Astrocyte (in vitro differentiated cells and primary cell): Measurements from ENCODE around the gene CEP131. TPM values are rescaled to one million over a fixed set of nuclear protein-coding genes. Genes with fewer than 3 reads are reported as not detected.
A peak's percentile ranks its signal among the peaks of the same experiment; 100 is the strongest.

Source experiments
- DNase-seq: peaks from one replicate; pipeline ENCODE4 v3.0.0-alpha.2; 2010; ENCODE audit warnings: low read depth
- FAIRE-seq: peaks from 2 replicates; lab custom pipeline; 2011; peaks lifted over from hg19 to GRCh38; lab: Jason Lieb, UNC
- H2AFZ ChIP-seq: 2 replicates; pipeline ENCODE4 v1.6.0; 2012; ENCODE audit warnings: low read depth, low read length, inconsistent platforms
- H3K27ac ChIP-seq: 2 replicates; pipeline ENCODE4 v1.5.1; 2011; ENCODE audit warnings: low read depth, low read length, inconsistent platforms
- H3K27me3 ChIP-seq: 2 replicates; pipeline ENCODE4 v1.6.0; 2011; ENCODE audit warnings: low read length, inconsistent platforms; ENCODE audit not compliant: insufficient read depth
- H3K36me3 ChIP-seq: 2 replicates; pipeline ENCODE4 v1.5.1; 2011; ENCODE audit warnings: low read length, inconsistent platforms; ENCODE audit not compliant: insufficient read depth
- H3K4me1 ChIP-seq: 2 replicates; pipeline ENCODE4 v1.5.1; 2011; ENCODE audit warnings: low read length, inconsistent platforms; ENCODE audit not compliant: insufficient read depth
- H3K4me2 ChIP-seq: 2 replicates; pipeline ENCODE4 v1.6.0; 2012; ENCODE audit warnings: low read length, inconsistent platforms
- H3K4me3 ChIP-seq: 2 replicates; pipeline ENCODE4 v1.5.1; 2011; ENCODE audit warnings: low read depth, mild to moderate bottlenecking, low read length, inconsistent platforms; ENCODE audit not compliant: insufficient read depth
- H3K79me2 ChIP-seq: 2 replicates; pipeline ENCODE4 v1.6.0; 2012; ENCODE audit warnings: mild to moderate bottlenecking, low read length, inconsistent platforms; ENCODE audit not compliant: insufficient read depth
- H3K9ac ChIP-seq: 2 replicates; pipeline ENCODE4 v1.6.0; 2012; ENCODE audit warnings: mild to moderate bottlenecking, low read length, inconsistent platforms
- H3K9me3 ChIP-seq: 2 replicates; pipeline ENCODE4 v1.5.1; 2012; ENCODE audit warnings: low read depth, mild to moderate bottlenecking, low read length, inconsistent platforms; ENCODE audit not compliant: insufficient read depth
- H4K20me1 ChIP-seq: 2 replicates; pipeline ENCODE4 v1.6.0; 2012; ENCODE audit warnings: low read length, inconsistent platforms; ENCODE audit not compliant: insufficient read depth
- H3K27ac Mint-ChIP-seq: one replicate; pipeline ENCODE4 v1.8.0; 2021; ENCODE audit warnings: mild to moderate bottlenecking, mixed read lengths; ENCODE audit not compliant: unreplicated experiment
- H3K27me3 Mint-ChIP-seq: one replicate; pipeline ENCODE4 v1.8.0; 2021; ENCODE audit warnings: low read depth, mixed read lengths; ENCODE audit not compliant: unreplicated experiment
- H3K36me3 Mint-ChIP-seq: one replicate; pipeline ENCODE4 v1.8.0; 2021; ENCODE audit warnings: low read depth, mixed read lengths; ENCODE audit not compliant: unreplicated experiment
- H3K4me1 Mint-ChIP-seq: one replicate; pipeline ENCODE4 v1.8.0; 2021; ENCODE audit warnings: low read depth, mixed read lengths; ENCODE audit not compliant: unreplicated experiment
- H3K4me3 Mint-ChIP-seq: one replicate; pipeline ENCODE4 v1.8.0; 2021; ENCODE audit warnings: mild to moderate bottlenecking, moderate library complexity, mixed read lengths; ENCODE audit not compliant: unreplicated experiment
- H3K9me3 Mint-ChIP-seq: one replicate; pipeline ENCODE4 v1.8.0; 2021; ENCODE audit warnings: mild to moderate bottlenecking, mixed read lengths; ENCODE audit not compliant: unreplicated experiment
- CTCF ChIP-seq: IDR thresholded peaks from 2 replicates; pipeline ENCODE4 v1.5.1; 2011; ENCODE audit warnings: low read depth, mild to moderate bottlenecking, inconsistent platforms, low read length, moderate library complexity; ENCODE audit not compliant: insufficient read depth
- EZH2 ChIP-seq: IDR thresholded peaks from 2 replicates; pipeline ENCODE4 v1.6.1; 2012; ENCODE audit warnings: mild to moderate bottlenecking, low read length, inconsistent platforms; ENCODE audit not compliant: insufficient read depth
- total RNA-seq: library from RNA; stranded (reverse); gene quantifications from 2 replicates; pipeline ENCODE4 v1.2.1, GENCODE V29; 2021

The CEP131 gene
- total RNA-seq, 1 donor from 2014 or later, result 5.8 TPM

- no peaks in the 10 kb centered on the region for H3K79me2 ChIP-seq
- FAIRE-seq, result no peak
- H3K9ac ChIP-seq, result no peak overlapping the region
- H3K36me3 ChIP-seq, result no peaks in the 10 kb centered on the region
- H4K20me1 ChIP-seq, result no peaks in the 10 kb centered on the region
- no peak overlapping the region for H3K4me3 ChIP-seq
- Mint-ChIP-seq H3K4me1 (no peaks in the 10 kb centered on the region), H3K36me3 (no peaks in the 10 kb centered on the region), H3K27me3 (peaks cover 24% of the 10 kb centered on the region), H3K27ac (no peak overlapping the region), H3K4me3 (no peak overlapping the region), H3K9me3 (no peaks in the 10 kb centered on the region)
- TF ChIP-seq CTCF (no peak), EZH2 (no peak)
- H3K4me2 ChIP-seq, result no peak overlapping the region
- H3K4me1 ChIP-seq, result no peaks in the 10 kb centered on the region
- no peak overlapping the region for H2AFZ ChIP-seq
- no peak for DNase-seq
- H3K9me3 ChIP-seq, result no peaks in the 10 kb centered on the region
- no peak overlapping the region for H3K27ac ChIP-seq
- peaks cover 2% of the 10 kb centered on the region for H3K27me3 ChIP-seq
Observed at GRCh38 chr17:81157848-81158687, 64.7 kb downstream of the CEP131 start.

- Histone ChIP-seq H3K27me3 (peaks cover 2% of the 10 kb centered on the region), H3K36me3 (no peaks in the 10 kb centered on the region), H4K20me1 (no peaks in the 10 kb centered on the region), H3K79me2 (no peaks in the 10 kb centered on the region), H3K4me3 (no peak overlapping the region), H2AFZ (no peak overlapping the region), H3K27ac (no peak overlapping the region), H3K9me3 (no peaks in the 10 kb centered on the region), H3K9ac (no peak overlapping the region), H3K4me1 (no peaks in the 10 kb centered on the region), H3K4me2 (no peak overlapping the region)
- no peak for TF ChIP-seq EZH2
- TF ChIP-seq CTCF, result no peak
- Mint-ChIP-seq H3K36me3 (no peaks in the 10 kb centered on the region), H3K4me1 (no peaks in the 10 kb centered on the region), H3K9me3 (no peaks in the 10 kb centered on the region), H3K4me3 (no peak overlapping the region), H3K27me3 (peaks cover 25% of the 10 kb centered on the region), H3K27ac (peak overlapping the region; percentile 26)
- DNase-seq, result no peak
- FAIRE-seq, result no peak
Observed at GRCh38 chr17:81156866-81157805, 65.6 kb downstream of the CEP131 start.
